ENCODE measurements around the gene ZNF521.

ZNF521 gene

DNA sequence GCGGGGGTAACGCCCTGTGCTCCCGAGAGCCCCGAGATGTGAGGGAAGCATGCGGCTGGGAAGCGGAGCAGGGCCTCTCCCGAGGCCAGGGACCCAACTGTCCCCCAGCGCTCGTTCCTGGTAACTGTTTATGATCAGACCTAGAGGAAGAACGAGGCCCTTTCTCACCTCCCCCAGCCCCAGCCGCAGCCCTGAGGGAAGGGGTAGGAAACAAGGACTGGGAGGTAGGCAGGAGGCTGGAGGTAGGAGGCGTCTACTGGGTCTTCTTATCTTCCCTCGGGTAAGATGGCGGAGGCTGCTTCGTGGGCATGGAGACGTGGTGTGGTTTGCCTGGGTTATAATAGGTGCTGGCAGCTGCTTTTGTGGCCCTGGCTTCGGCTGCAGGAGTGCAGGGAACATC is 335.8 kb downstream of the ZNF521 start:
- no peak for DNase-seq
